ENCODE data around the gene CCDC182.

DNA sequence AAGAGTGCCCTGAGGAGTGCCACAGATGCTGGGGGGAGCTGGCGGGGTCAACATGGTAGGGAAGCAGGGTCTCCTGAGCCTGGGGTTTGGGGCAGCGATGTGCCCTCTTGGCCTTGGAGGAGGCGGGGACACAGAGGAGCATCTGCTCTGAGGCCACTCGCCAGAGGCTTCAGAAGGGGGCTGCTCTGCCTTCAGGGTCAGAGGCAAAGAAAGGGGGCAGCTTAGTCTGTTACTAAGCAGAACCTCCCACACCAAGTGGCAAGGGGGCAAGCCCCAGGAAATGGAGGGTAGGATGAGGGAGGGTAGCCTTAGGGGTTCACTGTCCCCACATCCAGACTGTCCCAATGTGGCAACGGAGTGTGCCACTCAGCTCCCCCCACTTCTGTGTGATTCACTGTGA lies 18.3 kb downstream of the CCDC182 start:
- TF ChIP-seq, protein P1, sequence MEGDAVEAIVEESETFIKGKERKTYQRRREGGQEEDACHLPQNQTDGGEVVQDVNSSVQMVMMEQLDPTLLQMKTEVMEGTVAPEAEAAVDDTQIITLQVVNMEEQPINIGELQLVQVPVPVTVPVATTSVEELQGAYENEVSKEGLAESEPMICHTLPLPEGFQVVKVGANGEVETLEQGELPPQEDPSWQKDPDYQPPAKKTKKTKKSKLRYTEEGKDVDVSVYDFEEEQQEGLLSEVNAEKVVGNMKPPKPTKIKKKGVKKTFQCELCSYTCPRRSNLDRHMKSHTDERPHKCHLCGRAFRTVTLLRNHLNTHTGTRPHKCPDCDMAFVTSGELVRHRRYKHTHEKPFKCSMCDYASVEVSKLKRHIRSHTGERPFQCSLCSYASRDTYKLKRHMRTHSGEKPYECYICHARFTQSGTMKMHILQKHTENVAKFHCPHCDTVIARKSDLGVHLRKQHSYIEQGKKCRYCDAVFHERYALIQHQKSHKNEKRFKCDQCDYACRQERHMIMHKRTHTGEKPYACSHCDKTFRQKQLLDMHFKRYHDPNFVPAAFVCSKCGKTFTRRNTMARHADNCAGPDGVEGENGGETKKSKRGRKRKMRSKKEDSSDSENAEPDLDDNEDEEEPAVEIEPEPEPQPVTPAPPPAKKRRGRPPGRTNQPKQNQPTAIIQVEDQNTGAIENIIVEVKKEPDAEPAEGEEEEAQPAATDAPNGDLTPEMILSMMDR (IDR thresholded peaks at IDR 0.05), result no peak
- TF ChIP-seq POLR2A (IDR thresholded peaks at IDR 0.05), result no peak

Measured in heart left ventricle (tissue), 13 donors.